Mesenchymal stem cell (in vitro differentiated cells and primary cell): Measurements from ENCODE around the gene PLAC1.

Experiments
- DNase-seq: peaks from one replicate; pipeline ENCODE4 v3.0.0-alpha.2; 2013
- H2AFZ ChIP-seq: one replicate; pipeline ENCODE4 v1.6.1; 2013; ENCODE audit warnings: low read depth, mild to moderate bottlenecking, control low read depth, inconsistent platforms, low read length, moderate library complexity
- H2AK5ac ChIP-seq: 2 replicates; pipeline ENCODE4 v1.6.1; 2013; ENCODE audit warnings: low read length, moderate library complexity, mild to moderate bottlenecking, inconsistent platforms; ENCODE audit not compliant: severe bottlenecking
- H2BK120ac ChIP-seq: one replicate; pipeline ENCODE4 v1.6.1; 2013; ENCODE audit warnings: low read depth, mild to moderate bottlenecking, inconsistent platforms, low read length, moderate library complexity
- H2BK12ac ChIP-seq, 2 experiments: one replicate each; pipeline ENCODE4 v1.6.1; 2013; ENCODE audit warnings: inconsistent platforms in 2 of 2, low read length in 2 of 2, mild to moderate bottlenecking in 2 of 2, moderate library complexity in 2 of 2, control low read depth in 1 of 2
- H2BK15ac ChIP-seq: one replicate; pipeline ENCODE4 v1.6.1; 2013; ENCODE audit warnings: mild to moderate bottlenecking, low read depth, inconsistent platforms; ENCODE audit not compliant: poor library complexity, severe bottlenecking
- H2BK5ac ChIP-seq: 2 replicates; pipeline ENCODE4 v1.6.1; 2013; ENCODE audit warnings: low read depth, mild to moderate bottlenecking, low read length, control low read depth, inconsistent platforms; ENCODE audit not compliant: poor library complexity, severe bottlenecking
- H3K14ac ChIP-seq, 2 experiments: one replicate each; pipeline ENCODE4 v1.6.1; 2013; ENCODE audit warnings: inconsistent platforms in 2 of 2, low read length in 2 of 2, control low read depth in 1 of 2, mild to moderate bottlenecking in 1 of 2, moderate library complexity in 1 of 2
- H3K18ac ChIP-seq, 2 experiments: one replicate each; pipeline ENCODE4 v1.6.1; 2013; ENCODE audit warnings: inconsistent platforms in 2 of 2, low read length in 2 of 2, control low read depth in 1 of 2, low read depth in 1 of 2, mild to moderate bottlenecking in 1 of 2
- H3K23ac ChIP-seq, 2 experiments: one replicate each; pipeline ENCODE4 v1.6.1; 2013; ENCODE audit warnings: inconsistent platforms in 2 of 2, low read length in 2 of 2, mild to moderate bottlenecking in 2 of 2, moderate library complexity in 2 of 2, control low read depth in 1 of 2
- H3K27ac ChIP-seq: 2 replicates; pipeline ENCODE4 v1.5.1; 2013; ENCODE audit warnings: mild to moderate bottlenecking, moderate library complexity, low read length, control low read depth, inconsistent platforms; ENCODE audit not compliant: poor library complexity, severe bottlenecking
- H3K27me3 ChIP-seq, 2 experiments: 2 replicates each; pipeline versions ENCODE4 v1.6.1 to v1.7.0; 2013; ENCODE audit warnings: low read length in 2 of 2, mild to moderate bottlenecking in 2 of 2, moderate library complexity in 2 of 2, control low read depth in 1 of 2, inconsistent platforms in 1 of 2; ENCODE audit not compliant: control insufficient read depth in 1 of 2, insufficient read depth in 1 of 2
- H3K36me3 ChIP-seq, 2 experiments: 2 replicates each; pipeline versions ENCODE4 v1.6.1 to v1.7.0; 2013; ENCODE audit warnings: low read length in 2 of 2, control low read depth in 1 of 2, inconsistent platforms in 1 of 2, low read depth in 1 of 2, mild to moderate bottlenecking in 1 of 2; ENCODE audit not compliant: insufficient read depth in 2 of 2, control insufficient read depth in 1 of 2
- H3K4ac ChIP-seq, 2 experiments: one replicate each; pipeline ENCODE4 v1.6.1; 2013; ENCODE audit warnings: inconsistent platforms in 2 of 2, low read length in 2 of 2, mild to moderate bottlenecking in 2 of 2, moderate library complexity in 2 of 2, control low read depth in 1 of 2, low read depth in 1 of 2
- H3K4me1 ChIP-seq: 2 replicates; pipeline ENCODE4 v1.6.1; 2013; ENCODE audit warnings: low read depth, low read length, control low read depth; ENCODE audit not compliant: control insufficient read depth, insufficient read depth
- H3K4me2 ChIP-seq: 2 replicates; pipeline ENCODE4 v1.6.1; 2013; ENCODE audit warnings: low read length, mild to moderate bottlenecking, inconsistent platforms; ENCODE audit not compliant: poor library complexity, severe bottlenecking
- H3K4me3 ChIP-seq, 2 experiments: 2 replicates each; pipeline versions ENCODE4 v1.5.1 to v1.7.0; 2013; ENCODE audit warnings: low read length in 2 of 2, mild to moderate bottlenecking in 2 of 2, control low read depth in 1 of 2, low read depth in 1 of 2; ENCODE audit not compliant: insufficient read depth in 1 of 2
- H3K79me1 ChIP-seq: replicated peaks from 2 replicates; pipeline ENCODE4 v1.6.1; 2013; ENCODE audit warnings: mild to moderate bottlenecking, control low read depth, low read length, inconsistent platforms; ENCODE audit not compliant: poor library complexity, severe bottlenecking
- H3K9ac ChIP-seq: 2 replicates; pipeline ENCODE4 v1.7.0; 2013; ENCODE audit warnings: mild to moderate bottlenecking, low read length, moderate library complexity
- H3K9me3 ChIP-seq: 2 replicates; pipeline ENCODE4 v1.7.0; 2013; ENCODE audit warnings: mild to moderate bottlenecking, low read length; ENCODE audit not compliant: control insufficient read depth
- H4K8ac ChIP-seq: one replicate; pipeline ENCODE4 v1.6.1; 2013; ENCODE audit warnings: inconsistent platforms, mild to moderate bottlenecking, low read length, moderate library complexity
- H4K91ac ChIP-seq: one replicate; pipeline ENCODE4 v1.6.1; 2013; ENCODE audit warnings: mild to moderate bottlenecking, low read length, inconsistent platforms
- WGBS: methylation state at CpG from one replicate; pipeline ENCODE4 v1.1.7; 2013; ENCODE audit warnings: mixed read lengths; 5-methylcytosine and 5-hydroxymethylcytosine counted together

Gene PLAC1

DNA sequence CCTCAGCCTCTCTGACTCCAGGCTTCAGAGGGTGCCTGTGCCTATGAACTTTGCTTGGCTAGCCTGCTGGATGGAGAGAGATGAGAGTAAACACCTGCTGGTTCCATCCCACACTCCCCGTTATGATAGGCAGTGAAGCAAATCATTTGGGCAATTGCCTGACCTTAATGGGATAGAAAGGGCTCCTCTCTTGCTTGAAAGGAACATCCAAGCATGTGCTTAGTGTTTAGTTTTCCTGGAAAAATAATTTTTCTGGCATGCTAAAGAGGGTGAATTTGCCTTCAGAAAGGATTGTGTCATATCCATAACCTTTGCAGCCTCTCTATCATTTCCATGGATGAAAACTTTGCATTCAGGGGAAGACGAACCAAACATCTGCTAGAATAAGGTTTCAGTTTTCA is 10.8 kb downstream of the PLAC1 start:
- Histone ChIP-seq H3K27ac (no peak overlapping the region), H4K91ac (no peak overlapping the region), H3K36me3 (no peaks in the 10 kb centered on the region), H3K23ac (no peak overlapping the region), H2BK12ac (no peak overlapping the region), H3K4ac (no peak overlapping the region), H3K4me1 (peaks cover 2% of the 10 kb centered on the region), H2BK5ac (no peak overlapping the region), H2AFZ (no peak overlapping the region), H2BK120ac (no peak overlapping the region), H3K4me3 (no peak overlapping the region), H3K27me3 (peaks cover 0 to 49% of the 10 kb centered on the region in 2 experiments), H4K8ac (no peak overlapping the region), H3K4me2 (no peak overlapping the region), H3K14ac (no peak overlapping the region), H3K9me3 (no peaks in the 10 kb centered on the region), H3K79me1 (no peaks in the 10 kb centered on the region), H2AK5ac (no peak overlapping the region), H3K18ac (no peak overlapping the region), H3K9ac (no peak overlapping the region), H2BK15ac (no peak overlapping the region)
- 100% methylated on average over 1 of the region's 2 CpGs for WGBS
- no peak for DNase-seq

DNA sequence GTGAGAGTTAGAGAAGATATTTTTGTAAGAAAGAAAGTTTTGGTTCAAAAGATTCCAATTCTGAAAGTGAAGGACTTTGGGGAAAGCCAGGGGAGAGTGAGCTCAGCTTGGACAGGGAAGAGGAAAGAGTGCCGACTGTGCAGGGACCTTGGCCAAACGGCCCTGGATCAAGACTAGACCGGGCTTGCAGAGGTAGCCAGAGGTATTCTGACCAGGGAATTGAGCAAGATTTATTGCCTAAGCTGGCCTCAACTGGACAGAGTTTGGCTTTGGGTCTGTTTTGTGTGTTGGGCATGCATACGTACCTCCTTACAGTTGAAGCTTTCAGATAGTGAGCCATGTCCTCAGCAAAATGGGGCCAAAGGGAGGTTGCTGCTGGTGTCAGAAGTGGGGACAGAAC is 11.6 kb downstream of the PLAC1 start:
- peaks cover 2% of the 10 kb centered on the region for H3K4me1 ChIP-seq
- H3K27me3 ChIP-seq = peaks cover 0 to 41% of the 10 kb centered on the region in 2 experiments
- H3K14ac ChIP-seq = no peak overlapping the region
- no peak overlapping the region for H2AFZ ChIP-seq
- H3K27ac ChIP-seq = no peak overlapping the region
- H2BK5ac ChIP-seq = no peak overlapping the region
- no peak overlapping the region for H2BK120ac ChIP-seq
- no peak overlapping the region for H3K23ac ChIP-seq
- H3K9ac ChIP-seq = no peak overlapping the region
- H4K8ac ChIP-seq = no peak overlapping the region
- no peaks in the 10 kb centered on the region for H3K9me3 ChIP-seq
- WGBS = 94% methylated on average over 4 of the region's 4 CpGs
- H3K79me1 ChIP-seq = no peaks in the 10 kb centered on the region
- H3K4me3 ChIP-seq = no peak overlapping the region
- H2BK12ac ChIP-seq = no peak overlapping the region
- no peak overlapping the region for H3K4ac ChIP-seq
- H3K18ac ChIP-seq = no peak overlapping the region
- DNase-seq = no peak
- no peak overlapping the region for H4K91ac ChIP-seq
- no peak overlapping the region for H2AK5ac ChIP-seq
- no peak overlapping the region for H3K4me2 ChIP-seq
- H2BK15ac ChIP-seq = no peak overlapping the region
- no peaks in the 10 kb centered on the region for H3K36me3 ChIP-seq

DNA sequence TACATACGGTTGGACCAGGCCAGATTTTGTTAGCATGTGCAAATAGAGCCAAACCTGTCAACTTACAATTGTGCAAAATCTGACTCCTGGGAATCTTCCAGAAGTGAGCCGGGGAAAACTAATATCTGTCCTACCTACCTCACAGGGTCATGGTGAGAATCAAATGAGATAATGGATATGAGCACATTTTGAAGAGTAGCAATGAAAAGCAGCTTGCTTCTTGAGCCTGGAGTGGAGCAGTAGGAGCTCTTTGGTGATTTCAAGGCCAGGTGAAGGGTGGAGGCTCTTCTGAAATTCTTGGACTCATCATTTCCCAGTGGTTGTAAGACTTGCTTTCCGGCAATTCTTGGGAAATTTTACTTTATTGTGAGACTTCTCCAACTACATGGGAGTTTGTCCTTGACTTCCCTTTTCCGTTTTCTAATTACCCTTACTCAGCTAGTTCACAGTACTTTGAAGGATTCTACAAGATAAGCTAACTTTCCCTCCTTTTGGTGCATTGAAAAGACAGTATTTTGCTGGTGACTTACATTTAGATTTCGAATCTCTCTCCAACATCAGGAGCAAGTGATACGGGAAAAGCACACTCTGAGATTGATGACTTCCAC is 12.2 kb downstream of the PLAC1 start:
- Histone ChIP-seq H3K14ac (no peak overlapping the region), H3K9ac (no peak overlapping the region), H2BK15ac (no peak overlapping the region), H2AFZ (no peak overlapping the region), H2AK5ac (no peak overlapping the region), H3K4ac (no peak overlapping the region), H4K8ac (no peak overlapping the region), H3K4me2 (no peak overlapping the region), H3K27me3 (peaks cover 0 to 35% of the 10 kb centered on the region in 2 experiments), H3K4me1 (peaks cover 2% of the 10 kb centered on the region), H3K79me1 (no peaks in the 10 kb centered on the region), H2BK120ac (no peak overlapping the region), H4K91ac (no peak overlapping the region), H3K23ac (no peak overlapping the region), H3K36me3 (no peaks in the 10 kb centered on the region), H3K18ac (no peak overlapping the region), H2BK12ac (no peak overlapping the region), H3K27ac (no peak overlapping the region), H3K4me3 (no peak overlapping the region), H2BK5ac (no peak overlapping the region), H3K9me3 (no peaks in the 10 kb centered on the region)
- 98% methylated on average over 3 of the region's 6 CpGs for WGBS
- DNase-seq = no peak

DNA sequence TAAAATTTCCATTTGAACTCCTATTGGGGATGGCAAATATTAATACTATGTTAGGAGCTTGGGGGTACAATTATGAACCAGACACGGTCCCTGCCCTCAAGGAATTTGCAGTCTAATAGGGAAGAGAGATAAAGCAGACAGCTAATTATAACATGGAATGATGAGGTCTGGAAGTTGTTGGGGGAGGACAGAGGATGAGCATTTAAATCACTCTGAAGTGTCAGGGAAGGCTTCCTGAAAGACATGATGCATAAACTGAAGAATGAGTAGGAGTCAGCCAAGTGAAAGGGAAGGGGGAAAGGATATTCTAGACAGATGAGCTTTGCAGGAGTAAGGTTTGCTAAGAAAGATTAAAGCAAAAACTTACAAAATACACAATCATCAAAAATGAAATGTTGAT is 15.9 kb downstream of the PLAC1 start:
- H2AK5ac ChIP-seq = no peak overlapping the region

More for the DNA sequence above, 15.9 kb downstream of the PLAC1 start:
- no peak overlapping the region for H3K4me3 ChIP-seq
- H3K4ac ChIP-seq = no peak overlapping the region
- no peaks in the 10 kb centered on the region for H3K36me3 ChIP-seq
- H2BK120ac ChIP-seq = no peak overlapping the region
- no peak overlapping the region for H2BK5ac ChIP-seq
- H3K27me3 ChIP-seq = peaks cover 0 to 18% of the 10 kb centered on the region in 2 experiments
- peaks cover 1% of the 10 kb centered on the region for H3K4me1 ChIP-seq
- H4K91ac ChIP-seq = no peak overlapping the region
- H3K79me1 ChIP-seq = no peaks in the 10 kb centered on the region
- no peak overlapping the region for H3K14ac ChIP-seq
- no peak overlapping the region for H4K8ac ChIP-seq
- no peak overlapping the region for H3K9ac ChIP-seq
- H2BK12ac ChIP-seq = no peak overlapping the region
- no peaks in the 10 kb centered on the region for H3K9me3 ChIP-seq
- no peak overlapping the region for H3K4me2 ChIP-seq
- no peak overlapping the region for H3K27ac ChIP-seq
- no peak for DNase-seq
- no peak overlapping the region for H3K23ac ChIP-seq
- WGBS = 4% methylated on average over 1 of the region's 1 CpG
- H2AFZ ChIP-seq = no peak overlapping the region
- no peak overlapping the region for H2BK15ac ChIP-seq
- H3K18ac ChIP-seq = no peak overlapping the region
